HepG2 (cell line): Measurements from ENCODE around the gene TRAPPC1. TPM values are rescaled to one million over a fixed set of nuclear protein-coding genes. Genes with fewer than 3 reads are reported as not detected.

Source experiments
- ATAC-seq: fragments of 200-7000 bp; cut with Tn5 transposase; 3 replicates; pipeline ENCODE4 v1.9.1; 2020; ENCODE audit warnings: mild to moderate bottlenecking, moderate library complexity
- BruUV-seq: library from RNA; stranded (reverse); fragments of 400-500 nt; replicated peaks from 2 replicates; lab custom pipeline; 2021; lab: Mats Ljungman, UMichigan
- CTCF ChIA-PET: fragments of 300-600 bp; formaldehyde crosslinking; extraction: SDS; loops from one replicate; lab custom pipeline; 2021; ENCODE audit warnings: low total read pairs, inconsistent platforms, low intra/inter-chr PET ratio; lab: Yijun Ruan, JAX
- POLR2A ChIA-PET: fragments of 350-600 bp; sonication (Branson Sonifier 250); formaldehyde crosslinking; loops from one replicate; lab custom pipeline; 2020; ENCODE audit warnings: antibody characterized with exemption, inconsistent platforms; lab: Yijun Ruan, JAX
- DNase-seq: peaks from one replicate; pipeline ENCODE4 v3.0.0-alpha.2; 2015; ENCODE audit warnings: low spot score
- FAIRE-seq: peaks from 3 replicates; lab custom pipeline; 2011; peaks lifted over from hg19 to GRCh38; lab: Jason Lieb, UNC
- H2AFZ ChIP-seq: one replicate; pipeline ENCODE4 v1.6.1; 2011; ENCODE audit warnings: low read length, inconsistent platforms
- H3K27ac ChIP-seq: fragments of 300-600 bp; 3 replicates; pipeline ENCODE4 v1.8.0; 2011; ENCODE audit warnings: mixed run types, mild to moderate bottlenecking, mixed read lengths, low read length, inconsistent platforms; ENCODE audit not compliant: insufficient read depth; ENCODE audit errors: extremely low read length
- H3K27me3 ChIP-seq, 2 experiments: fragments of 200-600 bp in 1 of 2; 2 replicates in 1 of 2; 3 replicates in 1 of 2; pipeline versions ENCODE4 v1.6.0 to v1.8.0; 2011; ENCODE audit warnings: low read length in 2 of 2, mild to moderate bottlenecking in 2 of 2, moderate library complexity in 2 of 2, inconsistent platforms in 1 of 2; ENCODE audit not compliant: insufficient read depth in 2 of 2, control insufficient read depth in 1 of 2
- H3K36me3 ChIP-seq, 2 experiments: fragments of 200-600 bp in 1 of 2; replicated peaks in 1 of 2; 2 replicates in 1 of 2; 3 replicates in 1 of 2; pipeline versions ENCODE4 v1.5.1 to v1.8.0; 2011; ENCODE audit warnings: low read length in 2 of 2, inconsistent platforms in 1 of 2; ENCODE audit not compliant: insufficient read depth in 2 of 2, control insufficient read depth in 1 of 2
- H3K4me1 ChIP-seq: 2 replicates; pipeline ENCODE4 v1.5.1; 2012; ENCODE audit warnings: low read length, inconsistent platforms; ENCODE audit not compliant: insufficient read depth
- H3K4me2 ChIP-seq: 2 replicates; pipeline ENCODE4 v1.6.0; 2011; ENCODE audit warnings: low read depth, low read length, inconsistent platforms
- H3K4me3 ChIP-seq, 3 experiments: fragments of 200-600 bp in 1 of 3; sonication (generic), shearing (Covaris generic) in 1 of 3; replicated peaks in 1 of 3; 2 replicates each; pipeline ENCODE4 v1.5.1; 2011 to 2016; ENCODE audit warnings: low read length in 3 of 3, inconsistent platforms in 2 of 3, low read depth in 2 of 3, mild to moderate bottlenecking in 2 of 3, control low read depth in 1 of 3, mixed read lengths in 1 of 3; ENCODE audit not compliant: insufficient read depth in 1 of 3
- H3K79me2 ChIP-seq: one replicate; pipeline ENCODE4 v1.6.1; 2011; ENCODE audit warnings: low read length, inconsistent platforms; ENCODE audit not compliant: insufficient read depth
- H3K9ac ChIP-seq: 2 replicates; pipeline ENCODE4 v1.6.0; 2011; ENCODE audit warnings: mild to moderate bottlenecking, low read depth, low read length, inconsistent platforms; ENCODE audit not compliant: insufficient read depth
- H3K9me3 ChIP-seq: 2 replicates; pipeline ENCODE4 v1.5.1; 2012; ENCODE audit warnings: mild to moderate bottlenecking, low read length
- H4K20me1 ChIP-seq: 2 replicates; pipeline ENCODE4 v1.6.0; 2011; ENCODE audit warnings: inconsistent platforms, mild to moderate bottlenecking, low read length, moderate library complexity; ENCODE audit not compliant: insufficient read depth
- FIP1L1 ChIP-seq: fragments of 200-400 bp; formaldehyde crosslinking; IDR thresholded peaks from 2 replicates; pipeline ENCODE4 v1.6.1; 2018; ENCODE audit warnings: low read depth, mild to moderate bottlenecking, low read length, moderate library complexity, borderline replicate concordance; ENCODE audit not compliant: insufficient read depth
- IRF1 ChIP-seq: sonication (generic); formaldehyde crosslinking; IDR thresholded peaks from 2 replicates; pipeline ENCODE4 v1.4.0; 2020; ENCODE audit warnings: low read depth, mild to moderate bottlenecking, missing genetic modification reagents
- KLF13 ChIP-seq: sonication (generic); formaldehyde crosslinking; IDR thresholded peaks from 2 replicates; pipeline ENCODE4 v1.4.0; 2020; ENCODE audit warnings: mild to moderate bottlenecking, missing genetic modification reagents
- PLRG1 ChIP-seq: fragments of 450-650 bp; conservative IDR thresholded peaks from 2 replicates; pipeline ENCODE4 v1.6.1; 2016
- POLR2AphosphoS5 ChIP-seq: IDR thresholded peaks from 2 replicates; pipeline ENCODE4 v1.6.1; 2012; ENCODE audit warnings: low read depth, low read length
- SCMH1 ChIP-seq: sonication (generic); formaldehyde crosslinking; IDR thresholded peaks from 2 replicates; pipeline ENCODE4 v1.9.0; 2021; ENCODE audit warnings: missing genetic modification reagents, mild to moderate bottlenecking, borderline replicate concordance
- U2AF2 ChIP-seq: fragments of 200-400 bp; formaldehyde crosslinking; IDR thresholded peaks from 2 replicates; pipeline ENCODE4 v1.6.1; 2017; ENCODE audit warnings: low read depth, mild to moderate bottlenecking, low read length
- ZBTB21 ChIP-seq: sonication (generic); formaldehyde crosslinking; IDR thresholded peaks from 2 replicates; pipeline ENCODE4 v1.4.0; 2020; ENCODE audit warnings: missing genetic modification reagents
- ZNF615 ChIP-seq: sonication (generic); formaldehyde crosslinking; IDR thresholded peaks from 2 replicates; pipeline ENCODE4 v1.5.0; 2020; ENCODE audit warnings: mild to moderate bottlenecking, missing genetic modification reagents, borderline replicate concordance
- WGBS: methylation state at CpG from one replicate; pipeline ENCODE4 v1.1.6; 2017; ENCODE audit warnings: low lambda C conversion rate; 5-methylcytosine and 5-hydroxymethylcytosine counted together
- in situ Hi-C: cut with HindIII; loops from 2 replicates; pipeline ENCODE4 v1.10.0; 2017; ENCODE audit warnings: low pct_unique_long_range_greater_than_20kb; ENCODE audit not compliant: extremely low pct_ligation_motif_present
- intact Hi-C: fragments of 100-400 bp; cut with micrococcal nuclease; formaldehyde crosslinking; loops from one replicate; pipeline ENCODE4 v1.10.0; 2022; ENCODE audit not compliant: unreplicated experiment
- polyA plus RNA-seq, 8 experiments: library from polyadenylated mRNA; depleted of rRNA in 3 of 8; stranded (reverse) in 7 of 8; unstranded in 1 of 8; fragments of >200 nt; fragmentation: Illumina TruSeq in 4 of 8; extraction: Trizol in 4 of 8; gene quantifications; 2 replicates each; pipeline versions ENCODE4 v1.2.1 to v1.2.3, GENCODE V29; 2011 to 2016; ENCODE audit warnings: low read depth in 4 of 8, missing spikeins in 1 of 8, mixed read lengths in 1 of 8; ENCODE audit not compliant: insufficient read depth in 1 of 8
- total RNA-seq, 5 experiments: library from RNA; depleted of rRNA; stranded (reverse); fragments of >200 nt; fragmentation: Illumina TruSeq; extraction: Trizol; gene quantifications; 2 replicates each; pipeline ENCODE4 v1.2.3, GENCODE V29; 2016; ENCODE audit warnings: low read depth in 1 of 5
- TF ChIP-seq, protein P1 (sequence below): IDR thresholded peaks from 2 replicates; pipeline ENCODE4 v1.6.1; 2016
- TF ChIP-seq, protein P2 (sequence below): sonication (generic); formaldehyde crosslinking; IDR thresholded peaks from 2 replicates; pipeline ENCODE4 v1.5.0; 2020; ENCODE audit warnings: missing genetic modification reagents
- TF ChIP-seq, protein P3 (sequence below): sonication (generic); formaldehyde crosslinking; IDR thresholded peaks from 2 replicates; pipeline ENCODE4 v1.4.0; 2020; ENCODE audit warnings: mild to moderate bottlenecking, missing genetic modification reagents

Gene TRAPPC1
- total and polyA plus RNA-seq, 2 of the 13 experiments (the other 11 are each of a cell fraction or from before 2014, with no cell fraction given) = 28.1 to 44.9 TPM

DNA sequence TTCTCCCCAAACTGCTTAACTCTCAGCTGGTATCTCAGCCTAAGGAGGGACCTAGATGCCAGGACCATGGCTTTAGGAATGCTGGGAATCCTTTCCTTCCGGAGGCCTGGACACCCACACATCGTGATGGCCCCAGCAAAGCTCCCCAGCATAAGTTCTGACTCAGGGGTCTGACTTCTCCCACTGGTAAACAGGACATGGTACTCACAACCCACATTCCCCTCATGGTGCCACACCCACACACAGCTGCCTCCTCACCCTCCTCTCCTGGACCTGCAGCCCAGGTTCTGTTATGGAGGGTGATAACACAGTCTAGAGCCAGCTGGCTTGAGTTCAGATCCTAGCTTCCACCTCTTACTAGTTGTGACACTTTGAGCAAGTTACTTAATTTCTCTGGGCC lies 14.9 kb downstream of the TRAPPC1 start:
- POLR2A ChIA-PET = interaction anchor here (0.8 to 4.5 kb wide), 4 partner anchors 15 to 84 kb away, joined by 3 to 27 read pairs (median 4); partner anchors contain the start of genes CNTROB, NAA38 and TRAPPC1
- TF ChIP-seq, protein P1, sequence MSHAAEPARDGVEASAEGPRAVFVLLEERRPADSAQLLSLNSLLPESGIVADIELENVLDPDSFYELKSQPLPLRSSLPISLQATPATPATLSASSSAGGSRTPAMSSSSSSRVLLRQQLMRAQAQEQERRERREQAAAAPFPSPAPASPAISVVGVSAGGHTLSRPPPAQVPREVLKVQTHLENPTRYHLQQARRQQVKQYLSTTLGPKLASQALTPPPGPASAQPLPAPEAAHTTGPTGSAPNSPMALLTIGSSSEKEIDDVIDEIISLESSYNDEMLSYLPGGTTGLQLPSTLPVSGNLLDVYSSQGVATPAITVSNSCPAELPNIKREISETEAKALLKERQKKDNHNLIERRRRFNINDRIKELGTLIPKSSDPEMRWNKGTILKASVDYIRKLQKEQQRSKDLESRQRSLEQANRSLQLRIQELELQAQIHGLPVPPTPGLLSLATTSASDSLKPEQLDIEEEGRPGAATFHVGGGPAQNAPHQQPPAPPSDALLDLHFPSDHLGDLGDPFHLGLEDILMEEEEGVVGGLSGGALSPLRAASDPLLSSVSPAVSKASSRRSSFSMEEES (CRISPR knock-in tag) = no peak
- TF ChIP-seq KLF13 (CRISPR knock-in tag) = no peak
- TF ChIP-seq, all 625 proteins: peak for 0
- DNase-seq = peak; percentile 5
- Histone ChIP-seq H3K27ac (no peak overlapping the region), H3K36me3 (no peaks in the 10 kb centered on the region), H3K4me2 (no peak overlapping the region), H3K79me2 (no peaks in the 10 kb centered on the region), H3K27me3 (peaks cover 0 to 3% of the 10 kb centered on the region in 2 experiments; a peak in 1 of 5 replicates), H3K4me3 (no peak overlapping the region), H2AFZ (no peak overlapping the region), H3K4me1 (peaks cover 22% of the 10 kb centered on the region), H3K9me3 (no peaks in the 10 kb centered on the region), H3K9ac (no peak overlapping the region), H4K20me1 (no peaks in the 10 kb centered on the region)
- no TSS peak for BruUV-seq
- CTCF ChIA-PET = no interaction called here
- ATAC-seq = peak; percentile 26; the same call in 1 of the 3 replicates
- 49% methylated on average over 2 of the region's 2 CpGs for WGBS
- FAIRE-seq = no peak
- in situ Hi-C loops (no loop called here), intact Hi-C loops (no loop called here)

GRCh38 chr17:7916385-7916682 lies 15.4 kb downstream of the TRAPPC1 start:
- Histone ChIP-seq H3K27me3 (peaks cover 0 to 3% of the 10 kb centered on the region in 2 experiments; a peak in 1 of 5 replicates), H4K20me1 (no peaks in the 10 kb centered on the region), H3K79me2 (no peaks in the 10 kb centered on the region), H3K4me3 (peak overlapping the region in 1 of 3 experiments; percentile 62; a peak in 1 of 6 replicates), H3K9ac (no peak overlapping the region), H2AFZ (no peak overlapping the region), H3K9me3 (no peaks in the 10 kb centered on the region), H3K27ac (no peak overlapping the region), H3K4me1 (peaks cover 22% of the 10 kb centered on the region), H3K4me2 (no peak overlapping the region; the same call in 1 of the 2 replicates), H3K36me3 (no peaks in the 10 kb centered on the region)
- ChIA-PET CTCF (interaction anchor here (4.6 kb wide), 1 partner anchor 74 kb away, joined by 70 read pairs; no protein-coding TSS in a partner anchor), POLR2A (interaction anchor here (0.5 to 4.5 kb wide), 8 partner anchors 10 to 294 kb away, joined by 3 to 27 read pairs (median 4); partner anchors contain the start of genes AURKB, CNTROB, NAA38 and TRAPPC1)
- intact Hi-C loops = no loop called here
- ATAC-seq (no peak), FAIRE-seq (no peak), DNase-seq (no peak)
- 86% methylated on average over 13 of the region's 15 CpGs for WGBS
- no TSS peak for BruUV-seq
- in situ Hi-C loops = no loop called here
- TF ChIP-seq ZBTB21 (CRISPR knock-in tag) (no peak), POLR2AphosphoS5 (no peak), PLRG1 (no peak), SCMH1 (no peak), U2AF2 (no peak), IRF1 (no peak), ZNF615 (no peak), FIP1L1 (no peak)
- TF ChIP-seq, protein P2, sequence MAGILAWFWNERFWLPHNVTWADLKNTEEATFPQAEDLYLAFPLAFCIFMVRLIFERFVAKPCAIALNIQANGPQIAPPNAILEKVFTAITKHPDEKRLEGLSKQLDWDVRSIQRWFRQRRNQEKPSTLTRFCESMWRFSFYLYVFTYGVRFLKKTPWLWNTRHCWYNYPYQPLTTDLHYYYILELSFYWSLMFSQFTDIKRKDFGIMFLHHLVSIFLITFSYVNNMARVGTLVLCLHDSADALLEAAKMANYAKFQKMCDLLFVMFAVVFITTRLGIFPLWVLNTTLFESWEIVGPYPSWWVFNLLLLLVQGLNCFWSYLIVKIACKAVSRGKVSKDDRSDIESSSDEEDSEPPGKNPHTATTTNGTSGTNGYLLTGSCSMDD = no peak
- TF ChIP-seq, protein P3, sequence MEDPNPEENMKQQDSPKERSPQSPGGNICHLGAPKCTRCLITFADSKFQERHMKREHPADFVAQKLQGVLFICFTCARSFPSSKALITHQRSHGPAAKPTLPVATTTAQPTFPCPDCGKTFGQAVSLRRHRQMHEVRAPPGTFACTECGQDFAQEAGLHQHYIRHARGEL (CRISPR knock-in tag) = no peak
